Measurements from ENCODE around the gene VPS36.

- no peak for TF ChIP-seq CTCF (conservative IDR thresholded peaks at IDR 0.05; ENCODE audit: low read length)
- no peak for TF ChIP-seq EZH2phosphoT487 (IDR thresholded peaks at IDR 0.05; ENCODE audit: borderline replicate concordance, low read depth, low read length)
Measured at GRCh38 chr13:52399046-52399445, 51.4 kb downstream of the VPS36 start.

Measured in OCI-LY7 (cell line).